GM12878 (cell line): Measurements from ENCODE around the gene SECTM1. TPM values are rescaled to one million over a fixed set of nuclear protein-coding genes. Genes with fewer than 3 reads are reported as not detected.

Experiments
- BACH1 ChIP-seq: fragments of 450-650 bp; IDR thresholded peaks from 2 replicates; pipeline ENCODE4 v1.6.1; 2017; ENCODE audit warnings: mild to moderate bottlenecking, borderline replicate concordance
- CHD2 ChIP-seq: IDR thresholded peaks from 2 replicates; pipeline ENCODE4 v1.6.1; 2011; ENCODE audit warnings: low read depth, low read length, improper control_type of control experiment, borderline replicate concordance
- CHD4 ChIP-seq: fragments of 200-600 bp; sonication (generic); IDR thresholded peaks from 2 replicates; pipeline ENCODE4 v1.6.1; 2016; ENCODE audit warnings: mild to moderate bottlenecking
- CTCF ChIP-seq, 3 experiments: IDR thresholded peaks in 2 of 3; conservative IDR thresholded peaks in 1 of 3; 2 replicates each; pipeline ENCODE4 v1.5.1; 2011; ENCODE audit warnings: low read depth in 3 of 3, low read length in 3 of 3, mild to moderate bottlenecking in 3 of 3, control low read depth in 2 of 3, moderate library complexity in 2 of 3, inconsistent platforms in 1 of 3, mixed read lengths in 1 of 3; ENCODE audit not compliant: control insufficient read depth in 2 of 3, insufficient read depth in 1 of 3; ENCODE audit errors: extremely low read depth in 1 of 3
- E4F1 ChIP-seq: fragments of 450-650 bp; IDR thresholded peaks from 2 replicates; pipeline ENCODE4 v1.6.1; 2018; ENCODE audit warnings: borderline replicate concordance, mild to moderate bottlenecking; ENCODE audit not compliant: partially characterized antibody
- HDAC6 ChIP-seq: fragments of 200-600 bp; sonication (generic); IDR thresholded peaks from one replicate; pipeline ENCODE4 v1.8.0; 2017; ENCODE audit warnings: antibody characterized with exemption; ENCODE audit not compliant: unreplicated experiment
- NBN ChIP-seq: fragments of 450-650 bp; IDR thresholded peaks from 2 replicates; pipeline ENCODE4 v1.6.1; 2016
- NFYA ChIP-seq: IDR thresholded peaks from 2 replicates; pipeline ENCODE4 v1.6.1; 2011; ENCODE audit warnings: low read depth, mild to moderate bottlenecking, low read length, improper control_type of control experiment, borderline replicate concordance
- NR2C1 ChIP-seq: fragments of 450-650 bp; IDR thresholded peaks from 2 replicates; pipeline ENCODE4 v1.6.1; 2017; ENCODE audit warnings: antibody characterized with exemption, mild to moderate bottlenecking, moderate library complexity
- PAX5 ChIP-seq: IDR thresholded peaks from 2 replicates; pipeline ENCODE4 v1.6.1; 2011; ENCODE audit warnings: low read depth, low read length, borderline replicate concordance
- POLR2A ChIP-seq: IDR thresholded peaks from 2 replicates; pipeline ENCODE4 v1.6.1; 2011; ENCODE audit warnings: low read depth, mild to moderate bottlenecking, low read length
- RFX5 ChIP-seq: IDR thresholded peaks from 2 replicates; pipeline ENCODE4 v1.6.1; 2011; ENCODE audit warnings: low read depth, low read length, improper control_type of control experiment
- SIX5 ChIP-seq: IDR thresholded peaks from 2 replicates; pipeline ENCODE4 v1.6.1; 2011; ENCODE audit warnings: mild to moderate bottlenecking, low read depth, low read length, moderate library complexity; ENCODE audit not compliant: severe bottlenecking
- SMARCA5 ChIP-seq: fragments of 450-650 bp; IDR thresholded peaks from 2 replicates; pipeline ENCODE4 v1.6.1; 2017; ENCODE audit warnings: mild to moderate bottlenecking
- TAF1 ChIP-seq: IDR thresholded peaks from 2 replicates; pipeline ENCODE4 v1.6.1; 2011; ENCODE audit warnings: mild to moderate bottlenecking, low read depth, low read length, borderline replicate concordance
- USF2 ChIP-seq: IDR thresholded peaks from 2 replicates; pipeline ENCODE4 v1.6.1; 2011; ENCODE audit warnings: low read depth, low read length, improper control_type of control experiment, borderline replicate concordance
- ZBTB40 ChIP-seq: fragments of 450-650 bp; IDR thresholded peaks from 2 replicates; pipeline ENCODE4 v1.6.1; 2016; ENCODE audit warnings: mild to moderate bottlenecking, moderate library complexity, borderline replicate concordance
- ZNF217 ChIP-seq: fragments of 450-650 bp; IDR thresholded peaks from 2 replicates; pipeline ENCODE4 v1.6.1; 2017; ENCODE audit warnings: antibody characterized with exemption, mild to moderate bottlenecking
- ZSCAN29 ChIP-seq: fragments of 450-650 bp; IDR thresholded peaks from 2 replicates; pipeline ENCODE4 v1.6.1; 2017; ENCODE audit warnings: mild to moderate bottlenecking, moderate library complexity
- ZZZ3 ChIP-seq: IDR thresholded peaks from 2 replicates; pipeline ENCODE4 v1.6.1; 2011; ENCODE audit warnings: low read depth; ENCODE audit not compliant: control insufficient read depth, insufficient read length
- polyA plus RNA-seq, 11 experiments: library from polyadenylated mRNA; depleted of rRNA in 4 of 11; unstranded in 6 of 11; stranded (reverse) in 5 of 11; fragments of >200 nt; fragmentation: Nextera tagmentation in 4 of 11; fragmentation: Illumina TruSeq in 1 of 11; extraction: Ambion mirVana in 4 of 11; extraction: Trizol in 1 of 11; gene quantifications; 1 replicate in 1 of 11; 2 replicates in 10 of 11; pipeline versions ENCODE4 v1.2.1 to v1.2.3, GENCODE V29; 2011 to 2016; ENCODE audit warnings: inconsistent platforms in 2 of 11, missing spikeins in 2 of 11, low read depth in 1 of 11
- total RNA-seq, 4 experiments: library from RNA; depleted of rRNA in 3 of 4; stranded (reverse); fragments of >200 nt in 3 of 4; fragmentation: Illumina TruSeq in 1 of 4; extraction: Trizol in 1 of 4; gene quantifications; 2 replicates each; pipeline versions ENCODE4 v1.2.1 to v1.2.3, GENCODE V29; 2013 to 2021

The SECTM1 gene
- total and polyA plus RNA-seq, 10 of the 15 experiments (the other 5 are each of a cell fraction or from before 2014, with no cell fraction given), result 0.10 to 0.13 (median 0.12) TPM; not detected in 7

- TF ChIP-seq CTCF (IDR thresholded peaks at IDR 0.05 in 2 of 3, conservative IDR thresholded peaks at IDR 0.05 in 1 of 3; ENCODE audit: control insufficient read depth in 2 of 3, extremely low read depth in 1 of 3, insufficient read depth in 1 of 3, low read depth in 3 of 3, low read length in 3 of 3) (0 out of 6 replicates have a peak, but pooled peaks of 1 of the 3 experiments have one; percentile 4), NFYA (no peak), SMARCA5 (peak; percentile 37), TAF1 (peak; percentile 60; the same call in 1 of the 2 replicates), NBN (no peak; the same call in none of the 2 replicates), E4F1 (peak; percentile 40), ZNF217 (no peak; the same call in 1 of the 2 replicates), PAX5 (peak; percentile 95), USF2 (no peak; the same call in 1 of the 2 replicates), BACH1 (peak; percentile 90), ZBTB40 (peak; percentile 68), CHD4 (no peak), CHD2 (peak; percentile 67; the same call in 1 of the 2 replicates), RFX5 (no peak), SIX5 (no peak), ZZZ3 (no peak), POLR2A (peak; percentile 83), ZSCAN29 (0 out of 2 replicates have a peak, but pooled peaks have one; percentile 26), NR2C1 (no peak), HDAC6 (no peak)
These were observed 35.6 kb downstream of the SECTM1 start (continued) for GRCh38 chr17:82297714-82298537.
